HG02852 (cell line): Measurements from ENCODE around the gene RELL1.

Experiments
- ATAC-seq: cut with Tn5 transposase; IDR thresholded peaks from one replicate; pipeline ENCODE4 v1.9.1; 2021; ENCODE audit warnings: mild to moderate bottlenecking, moderate library complexity; ENCODE audit not compliant: unreplicated experiment

The RELL1 gene

GRCh38 chr4:37667197-37668100, 18.7 kb downstream of the RELL1 start:
- peak; percentile 30 for ATAC-seq

GRCh38 chr4:37666625-37667071, 19.5 kb downstream of the RELL1 start:
- peak; percentile 63 for ATAC-seq

GRCh38 chr4:37665333-37666320, 20.5 kb downstream of the RELL1 start:
- no peak for ATAC-seq

GRCh38 chr4:37664696-37665095, 21.5 kb downstream of the RELL1 start:
- ATAC-seq: no peak

- no peak for ATAC-seq
Observed at GRCh38 chr4:37663552-37663951, 22.6 kb downstream of the RELL1 start.

GRCh38 chr4:37662861-37663390, 23.2 kb downstream of the RELL1 start:
- no peak for ATAC-seq

- no peak for ATAC-seq
Observed at GRCh38 chr4:37662251-37662650, 23.9 kb downstream of the RELL1 start.

- no peak for ATAC-seq
Observed at GRCh38 chr4:37661772-37662171, 24.4 kb downstream of the RELL1 start.

- ATAC-seq: no peak
Observed at GRCh38 chr4:37659696-37660095, 26.5 kb downstream of the RELL1 start.

GRCh38 chr4:37656649-37657048, 29.5 kb downstream of the RELL1 start:
- ATAC-seq: no peak

- ATAC-seq: no peak
Observed at GRCh38 chr4:37653601-37654000, 32.6 kb downstream of the RELL1 start.

GRCh38 chr4:37652747-37653527, 33.2 kb downstream of the RELL1 start:
- ATAC-seq: no peak

- no peak for ATAC-seq
Observed at GRCh38 chr4:37651781-37652377, 34.3 kb downstream of the RELL1 start.

GRCh38 chr4:37650481-37650880, 35.7 kb downstream of the RELL1 start:
- no peak for ATAC-seq

GRCh38 chr4:37649268-37649667, 36.9 kb downstream of the RELL1 start:
- no peak for ATAC-seq

- no peak for ATAC-seq
Observed at GRCh38 chr4:37648084-37648817, 37.9 kb downstream of the RELL1 start.

GRCh38 chr4:37646247-37646646, 39.9 kb downstream of the RELL1 start:
- ATAC-seq: no peak

- no peak for ATAC-seq
Observed at GRCh38 chr4:37645736-37646135, 40.4 kb downstream of the RELL1 start.

GRCh38 chr4:37644962-37645361, 41.2 kb downstream of the RELL1 start:
- ATAC-seq: no peak
